Loucy (cell line): ENCODE results near the gene CRYBA4.

Experiments used
- EZH2phosphoT487 ChIP-seq: fragments of 200-600 bp; IDR thresholded peaks from 2 replicates; pipeline ENCODE4 v1.6.1; 2018; ENCODE audit warnings: antibody characterized with exemption, mild to moderate bottlenecking, moderate library complexity, borderline replicate concordance
- TF ChIP-seq, protein P1 (sequence below): fragments of 200-600 bp; sonication (generic); conservative IDR thresholded peaks from 2 replicates; pipeline ENCODE4 v1.5.1; 2014; ENCODE audit warnings: mild to moderate bottlenecking, antibody characterized with exemption, low read length

DNA sequence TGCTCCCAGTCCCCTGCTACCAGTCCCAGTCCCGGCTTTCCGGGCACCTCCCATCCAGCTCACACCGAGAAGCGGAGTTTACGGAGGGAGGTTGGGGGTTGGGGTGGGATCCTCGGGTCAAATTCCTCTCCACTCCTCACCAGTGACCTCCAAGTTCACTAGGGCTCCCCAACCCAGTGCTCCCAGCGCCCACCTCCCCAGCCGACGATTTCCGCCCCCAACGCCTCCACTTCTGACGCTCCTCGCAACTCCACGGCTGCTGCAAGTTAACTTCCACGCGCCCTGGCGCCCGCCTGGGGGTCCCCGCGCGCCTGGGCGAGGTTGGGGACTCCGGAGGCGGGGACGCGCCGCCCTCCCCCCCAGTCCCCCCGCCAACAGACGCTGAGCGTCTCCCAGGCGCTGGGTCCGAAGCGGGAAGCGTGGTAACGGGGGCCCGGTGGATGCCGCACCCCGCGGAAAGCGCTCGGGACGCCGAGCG lies 32.4 kb upstream of the CRYBA4 start:
- TF ChIP-seq, protein P1, sequence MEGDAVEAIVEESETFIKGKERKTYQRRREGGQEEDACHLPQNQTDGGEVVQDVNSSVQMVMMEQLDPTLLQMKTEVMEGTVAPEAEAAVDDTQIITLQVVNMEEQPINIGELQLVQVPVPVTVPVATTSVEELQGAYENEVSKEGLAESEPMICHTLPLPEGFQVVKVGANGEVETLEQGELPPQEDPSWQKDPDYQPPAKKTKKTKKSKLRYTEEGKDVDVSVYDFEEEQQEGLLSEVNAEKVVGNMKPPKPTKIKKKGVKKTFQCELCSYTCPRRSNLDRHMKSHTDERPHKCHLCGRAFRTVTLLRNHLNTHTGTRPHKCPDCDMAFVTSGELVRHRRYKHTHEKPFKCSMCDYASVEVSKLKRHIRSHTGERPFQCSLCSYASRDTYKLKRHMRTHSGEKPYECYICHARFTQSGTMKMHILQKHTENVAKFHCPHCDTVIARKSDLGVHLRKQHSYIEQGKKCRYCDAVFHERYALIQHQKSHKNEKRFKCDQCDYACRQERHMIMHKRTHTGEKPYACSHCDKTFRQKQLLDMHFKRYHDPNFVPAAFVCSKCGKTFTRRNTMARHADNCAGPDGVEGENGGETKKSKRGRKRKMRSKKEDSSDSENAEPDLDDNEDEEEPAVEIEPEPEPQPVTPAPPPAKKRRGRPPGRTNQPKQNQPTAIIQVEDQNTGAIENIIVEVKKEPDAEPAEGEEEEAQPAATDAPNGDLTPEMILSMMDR: no peak
- TF ChIP-seq EZH2phosphoT487: no peak
